ENCODE data around the gene MAPK8IP1.
A peak's percentile ranks its signal among the peaks of the same experiment; 100 is the strongest.
"Not testable (repeated sequence)": the region's sequence is repeated elsewhere in the genome, so short reads cannot be mapped to it uniquely, and the experiment has no call there.

The MAPK8IP1 gene

DNA sequence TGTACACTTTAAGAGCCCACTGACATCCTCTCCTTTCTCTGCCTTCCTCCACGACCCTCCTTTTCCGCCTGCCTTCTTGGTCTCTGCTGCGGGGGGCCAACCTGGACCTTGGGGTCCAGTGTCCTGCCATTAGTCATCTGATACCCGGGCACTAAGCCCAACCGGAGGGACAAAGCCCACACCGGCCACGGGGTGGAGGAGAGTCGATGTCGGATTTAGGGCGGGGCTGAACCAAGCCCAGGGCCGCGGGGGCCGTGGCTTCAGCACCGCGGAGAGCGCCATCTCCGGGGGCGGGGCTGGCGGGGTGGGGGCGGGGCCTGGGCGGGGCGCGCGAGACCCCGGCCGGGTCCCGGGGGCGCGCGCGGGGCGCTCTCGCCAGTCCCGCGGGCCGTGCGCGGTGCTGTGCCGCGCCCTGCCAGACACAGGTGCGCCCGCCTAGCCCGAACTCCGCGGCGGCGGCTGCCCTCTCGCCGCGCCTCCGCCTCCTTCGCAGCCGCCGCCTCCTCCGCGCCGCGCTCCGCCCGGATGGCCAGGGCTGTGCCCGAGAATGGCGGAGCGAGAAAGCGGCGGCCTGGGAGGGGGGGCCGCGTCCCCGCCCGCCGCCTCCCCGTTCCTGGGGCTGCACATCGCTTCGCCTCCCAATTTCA, at the start of gene MAPK8IP1:
TSS of gene MAPK8IP1 (plus strand) at position 378 of the 647 bp plus-strand sequence. CDS start at position 548, 170 bp downstream.
- peak; percentile 52 for DNase-seq

DNA sequence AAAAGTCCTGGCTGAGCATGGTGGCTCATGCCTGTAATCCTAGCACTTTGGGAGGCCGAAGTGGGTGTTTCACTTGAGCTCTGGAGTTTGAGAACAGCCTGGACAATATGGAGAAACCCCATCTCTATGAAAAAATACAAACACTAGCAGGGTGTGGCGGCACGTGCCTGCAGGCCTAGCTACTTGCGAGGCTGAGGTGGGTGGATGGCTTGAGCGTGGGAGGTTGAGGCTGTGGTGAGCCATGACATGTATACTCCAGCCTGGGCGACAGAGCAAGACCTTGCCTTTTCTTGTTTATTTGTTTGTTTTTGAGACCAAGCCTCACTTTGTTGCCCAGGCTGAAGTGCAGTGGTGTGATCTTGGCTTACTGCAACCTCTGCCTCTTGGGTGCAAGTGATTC, 46.2 kb upstream of the MAPK8IP1 start:
- DNase-seq = no peak

DNA sequence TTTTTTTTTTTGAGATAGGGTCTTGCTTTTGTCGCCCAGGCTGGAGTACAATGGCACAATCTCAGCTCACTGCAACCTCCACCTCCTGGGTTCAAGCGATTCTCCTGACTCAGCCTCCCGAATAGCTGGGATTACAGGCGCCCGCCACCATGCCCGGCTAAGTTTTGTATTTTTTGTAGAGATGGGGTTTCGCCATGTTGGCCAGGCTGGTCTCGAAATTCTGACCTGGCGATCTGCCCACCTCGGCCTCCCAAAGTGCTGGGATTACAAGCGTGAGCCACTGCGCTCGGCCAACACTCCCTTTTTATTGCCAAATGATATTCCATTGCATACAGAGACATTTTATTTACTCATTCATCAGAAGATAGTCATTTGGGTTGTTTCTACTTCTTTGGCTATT, 45.2 kb upstream of the MAPK8IP1 start:
- DNase-seq = not testable (repeated sequence)

DNA sequence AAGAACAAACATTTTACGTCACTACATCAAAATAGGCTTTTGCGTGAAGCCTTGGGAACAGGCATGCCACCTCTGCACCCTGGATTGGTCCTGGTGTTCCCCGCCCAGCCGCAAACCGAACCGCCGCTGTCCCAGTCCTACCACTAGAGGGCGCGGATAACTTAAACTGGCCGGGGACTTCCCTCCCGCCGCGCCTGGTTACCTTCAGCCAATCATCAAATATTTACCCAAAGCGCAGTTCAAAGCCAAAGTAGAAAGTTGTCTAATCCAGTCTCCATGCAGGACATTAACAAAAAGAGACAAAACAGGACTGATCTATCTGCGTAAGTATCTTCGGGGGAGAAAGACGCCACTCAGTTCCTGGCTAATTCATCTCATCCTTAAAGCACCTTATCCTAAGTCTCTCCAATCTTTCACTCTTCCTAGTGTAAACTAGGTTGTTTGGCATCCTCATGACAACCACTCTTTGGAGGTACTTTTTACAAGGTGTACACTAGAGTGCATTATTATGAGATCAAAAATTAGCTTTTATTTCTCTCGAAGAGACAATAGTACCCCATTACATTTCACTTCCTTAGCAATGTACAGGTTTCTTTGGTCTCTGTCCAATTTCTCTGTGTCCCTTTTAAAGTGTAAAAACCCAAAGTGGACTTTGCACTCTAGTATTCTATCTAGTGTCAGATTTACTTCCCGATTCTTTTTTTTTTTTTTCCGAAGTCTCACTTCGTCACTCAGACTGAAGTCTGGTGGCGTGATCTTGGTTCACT, 42.1 kb upstream of the MAPK8IP1 start:
- peak; percentile 90 for DNase-seq

DNA sequence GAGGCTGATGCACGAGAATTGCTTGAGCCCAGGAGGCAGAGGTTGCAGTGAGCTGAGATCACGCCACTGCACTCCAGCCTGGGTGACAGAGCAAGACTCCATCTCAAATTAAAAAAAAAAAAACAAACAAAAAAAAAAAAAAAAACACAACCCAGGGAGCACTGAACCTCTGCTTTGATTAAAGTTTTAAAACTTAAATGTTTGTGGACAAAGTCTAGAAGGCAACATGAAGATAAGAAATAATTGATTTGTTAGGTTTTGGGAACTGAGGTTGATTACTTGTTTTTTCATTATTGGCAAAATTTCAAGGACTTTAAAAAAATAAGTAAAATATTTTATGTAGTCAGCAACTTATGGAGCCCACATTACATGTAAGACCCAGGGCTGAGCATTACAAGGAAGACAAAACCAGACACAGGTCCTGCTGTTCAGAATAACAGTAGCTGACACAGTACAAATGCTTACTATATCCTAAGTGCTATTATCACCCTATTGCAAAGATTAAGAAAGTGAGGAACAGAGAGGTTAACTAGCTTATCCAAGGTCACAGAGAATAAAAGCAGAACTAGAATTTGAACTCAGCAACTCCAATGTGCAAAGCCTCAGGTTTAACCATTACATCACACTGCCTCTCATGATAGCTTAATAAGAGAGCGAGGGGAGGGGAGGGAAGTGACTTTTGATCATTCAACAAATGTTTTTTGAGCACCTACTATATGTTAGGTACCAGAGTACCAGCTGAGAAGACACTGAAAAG, 40.5 kb upstream of the MAPK8IP1 start:
- no peak for DNase-seq

DNA sequence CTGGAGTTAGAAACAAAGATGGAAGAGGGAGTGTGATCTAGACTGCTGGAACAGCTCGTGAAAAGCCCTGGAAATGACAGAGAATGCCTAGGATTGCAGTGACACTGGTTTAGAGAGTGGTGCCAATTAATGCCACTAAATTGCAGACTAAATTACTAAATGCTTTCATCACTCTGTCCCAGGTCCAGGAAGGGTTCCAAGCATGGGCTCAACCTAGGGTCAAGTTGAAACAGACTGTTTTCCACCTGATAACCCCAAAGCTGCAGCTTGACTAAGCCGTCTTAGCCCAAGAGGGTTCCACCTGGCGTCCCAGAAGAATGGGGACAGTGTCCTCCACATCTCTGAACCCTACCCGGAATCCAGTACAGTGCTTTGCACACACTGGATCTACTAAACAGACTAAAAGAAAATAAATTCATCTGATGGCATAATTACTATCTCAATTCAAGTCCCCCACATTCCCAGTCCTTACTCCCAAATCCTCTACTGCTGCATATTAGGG, 39.2 kb upstream of the MAPK8IP1 start:
- DNase-seq = no peak

DNA sequence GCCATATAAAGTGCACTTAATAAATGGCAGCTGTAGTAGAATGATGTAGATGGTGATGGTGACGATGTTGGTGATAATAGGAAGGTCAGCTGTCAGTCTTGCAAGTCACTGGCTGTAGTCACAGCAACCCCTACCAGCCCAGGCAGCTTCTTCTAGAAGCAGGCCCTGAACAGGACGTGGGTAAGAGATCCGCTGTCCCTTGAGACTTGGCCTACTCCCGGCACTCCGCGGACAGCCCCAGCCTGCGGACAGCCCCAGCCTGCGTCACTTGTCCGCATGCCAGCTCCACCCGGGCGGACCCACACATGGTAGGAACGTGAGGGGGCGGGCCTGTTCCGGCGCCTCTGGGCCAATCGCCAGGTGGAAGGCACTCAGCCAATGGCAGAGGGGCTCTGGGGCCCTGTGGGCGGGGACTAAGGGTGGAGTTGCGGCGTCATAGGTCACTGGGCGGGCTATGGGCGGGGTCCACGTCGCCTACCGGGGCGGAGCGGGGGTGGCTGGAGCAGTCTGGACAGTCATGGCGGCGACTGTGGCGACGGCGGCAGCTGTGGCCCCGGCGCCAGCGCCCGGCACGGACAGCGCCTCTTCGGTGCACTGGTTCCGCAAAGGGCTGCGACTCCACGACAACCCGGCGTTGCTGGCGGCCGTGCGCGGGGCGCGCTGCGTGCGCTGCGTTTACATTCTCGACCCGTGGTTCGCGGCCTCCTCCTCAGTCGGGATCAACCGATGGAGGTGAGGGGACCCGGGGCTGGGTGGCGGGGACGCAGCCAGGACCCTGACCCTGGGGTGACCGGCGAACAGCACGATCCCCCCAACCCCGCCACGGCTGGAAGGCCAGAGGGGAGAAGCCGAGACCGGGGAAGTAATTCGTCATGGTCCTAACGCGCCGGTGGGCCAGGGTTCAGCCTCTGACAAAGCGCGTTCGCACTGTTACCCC, 38.2 kb upstream of the MAPK8IP1 start, which contains the start of gene CRY2:
TSS of gene CRY2 (plus strand) at position 502 of the 937 bp plus-strand sequence. CDS start at position 518, 16 bp downstream.
- DNase-seq = peak; percentile 93

DNA sequence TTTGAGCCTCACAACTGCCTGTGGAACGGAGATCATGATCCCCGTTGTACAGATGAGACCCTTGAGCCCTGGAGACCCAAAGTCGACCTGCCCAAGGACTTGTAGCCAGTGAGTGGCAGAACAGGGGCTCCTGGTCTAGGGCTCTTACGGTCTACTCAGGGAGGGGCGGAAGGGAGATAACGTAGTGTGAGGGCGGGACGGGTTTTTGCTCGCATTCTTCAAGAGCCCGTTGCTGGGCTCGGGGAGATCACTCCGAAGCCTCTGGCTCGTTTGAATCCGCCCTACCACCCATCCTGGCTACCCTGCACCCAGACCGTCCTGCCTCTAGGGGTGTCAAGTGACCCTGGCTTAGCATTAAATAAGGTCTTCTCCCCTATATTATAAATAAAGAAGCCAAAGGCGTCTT, 37.5 kb upstream of the MAPK8IP1 start:
- DNase-seq = no peak

DNA sequence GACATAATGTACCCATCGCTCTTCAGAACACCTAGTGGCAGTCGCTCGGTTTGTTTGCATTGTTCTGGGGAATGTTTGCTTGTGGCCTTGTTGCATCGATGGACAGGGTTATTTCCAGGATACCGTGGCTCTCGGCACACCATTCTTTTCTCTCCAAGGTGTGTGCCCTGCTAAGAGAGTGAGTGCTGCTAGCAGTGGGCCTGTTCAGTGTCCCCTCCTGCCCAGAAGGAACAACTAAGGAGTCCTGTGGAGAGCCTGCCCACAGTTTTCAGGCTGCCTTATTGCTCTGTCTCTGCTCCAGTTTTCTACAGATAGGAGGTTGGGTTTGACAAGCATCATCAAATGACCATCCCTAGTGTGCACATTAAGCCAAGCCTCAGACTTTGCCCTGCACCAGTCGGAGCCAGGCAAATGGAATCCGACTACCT, 36.8 kb upstream of the MAPK8IP1 start:
- DNase-seq = no peak

DNA sequence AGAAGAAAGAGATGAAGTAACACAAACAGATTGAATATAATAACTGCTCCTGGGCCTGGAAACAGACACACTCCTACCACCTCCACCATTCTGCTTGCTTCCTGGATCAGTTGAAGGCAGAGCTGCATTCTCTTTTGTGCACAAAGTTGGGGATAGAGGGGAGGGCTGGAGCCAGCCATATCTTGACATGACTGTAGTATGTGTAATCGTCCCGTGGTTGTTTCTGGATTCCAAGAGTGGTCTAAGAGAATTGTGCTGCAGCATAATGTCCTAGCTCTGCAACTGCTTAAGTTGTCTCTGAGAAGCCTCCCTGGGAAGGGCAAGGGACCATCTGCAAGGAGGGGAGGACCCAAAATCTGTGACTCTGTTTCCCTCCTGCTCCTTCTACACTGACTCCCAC, 35.0 kb upstream of the MAPK8IP1 start:
- DNase-seq = no peak

DNA sequence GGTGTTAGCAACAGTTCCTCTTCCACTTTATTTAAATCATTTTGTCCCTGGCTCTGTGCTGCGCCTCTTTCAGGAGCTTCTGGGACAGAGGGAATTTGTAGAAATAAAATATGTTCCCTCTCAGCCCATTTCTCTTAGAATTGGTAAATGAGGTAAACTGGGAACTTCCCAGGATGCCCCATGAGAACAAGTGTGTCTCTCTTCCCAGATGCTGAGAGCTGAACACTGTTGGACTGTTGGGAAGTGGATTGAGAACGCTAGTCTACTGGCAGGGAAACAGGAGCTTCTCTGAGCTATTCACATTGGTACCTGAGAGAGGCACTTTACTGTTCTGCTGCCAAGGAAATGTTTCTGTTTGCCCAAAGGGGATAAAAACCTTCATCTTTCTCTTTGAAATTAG, 34.2 kb upstream of the MAPK8IP1 start:
- no peak for DNase-seq

DNA sequence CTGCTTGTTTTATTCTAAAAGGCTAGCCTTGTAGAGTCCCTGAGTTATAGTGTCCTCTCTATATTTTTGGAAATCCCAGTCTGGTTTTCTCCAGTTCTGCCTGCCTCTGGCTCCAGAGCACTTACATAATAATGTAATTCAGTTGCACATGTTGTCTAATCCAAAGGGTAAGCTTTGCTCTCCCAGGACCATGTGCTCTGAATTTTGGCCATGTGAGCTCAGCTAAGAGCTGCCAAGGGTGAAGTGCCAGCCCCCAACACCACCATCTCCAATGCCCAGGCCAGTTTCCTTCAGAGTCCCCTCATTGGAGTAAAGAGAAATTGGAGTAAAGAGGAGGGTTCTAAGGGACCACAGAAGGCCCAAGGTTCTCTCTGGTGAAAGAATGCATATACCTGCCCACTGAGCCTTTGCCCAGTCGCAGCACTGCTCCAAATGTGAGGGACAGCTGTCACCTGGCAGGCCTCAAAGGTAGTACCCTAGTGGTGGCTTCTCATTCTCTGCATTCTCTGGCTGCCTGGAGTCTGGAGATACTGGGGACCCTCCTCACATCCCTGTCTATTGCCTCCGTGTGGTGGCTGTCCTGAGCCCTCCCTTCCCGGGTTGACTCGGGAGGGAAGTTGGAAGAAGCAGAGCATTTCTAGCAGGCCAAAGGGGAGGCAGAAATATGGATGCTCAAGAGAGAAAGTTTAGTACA, 33.3 kb upstream of the MAPK8IP1 start:
- no peak for DNase-seq

DNA sequence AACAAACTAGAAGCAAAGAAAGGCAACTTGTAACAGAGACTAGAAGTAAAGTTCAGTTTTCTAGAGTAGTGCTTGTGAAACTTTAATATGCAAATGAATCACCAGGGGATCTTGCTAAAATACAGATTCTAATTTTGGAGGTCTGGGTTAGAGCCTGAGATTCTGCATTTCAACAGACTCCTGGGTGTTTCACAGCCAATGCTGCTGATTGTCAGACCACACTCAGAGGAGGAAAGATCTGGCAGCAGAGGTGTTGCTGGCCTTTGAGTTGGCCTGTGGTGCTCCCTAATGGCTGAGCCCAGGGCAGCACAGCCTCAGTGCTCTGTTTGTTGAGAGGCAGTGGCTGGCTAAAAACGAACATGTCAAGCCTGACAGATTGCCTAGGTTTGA, 32.7 kb upstream of the MAPK8IP1 start:
- DNase-seq = no peak

DNA sequence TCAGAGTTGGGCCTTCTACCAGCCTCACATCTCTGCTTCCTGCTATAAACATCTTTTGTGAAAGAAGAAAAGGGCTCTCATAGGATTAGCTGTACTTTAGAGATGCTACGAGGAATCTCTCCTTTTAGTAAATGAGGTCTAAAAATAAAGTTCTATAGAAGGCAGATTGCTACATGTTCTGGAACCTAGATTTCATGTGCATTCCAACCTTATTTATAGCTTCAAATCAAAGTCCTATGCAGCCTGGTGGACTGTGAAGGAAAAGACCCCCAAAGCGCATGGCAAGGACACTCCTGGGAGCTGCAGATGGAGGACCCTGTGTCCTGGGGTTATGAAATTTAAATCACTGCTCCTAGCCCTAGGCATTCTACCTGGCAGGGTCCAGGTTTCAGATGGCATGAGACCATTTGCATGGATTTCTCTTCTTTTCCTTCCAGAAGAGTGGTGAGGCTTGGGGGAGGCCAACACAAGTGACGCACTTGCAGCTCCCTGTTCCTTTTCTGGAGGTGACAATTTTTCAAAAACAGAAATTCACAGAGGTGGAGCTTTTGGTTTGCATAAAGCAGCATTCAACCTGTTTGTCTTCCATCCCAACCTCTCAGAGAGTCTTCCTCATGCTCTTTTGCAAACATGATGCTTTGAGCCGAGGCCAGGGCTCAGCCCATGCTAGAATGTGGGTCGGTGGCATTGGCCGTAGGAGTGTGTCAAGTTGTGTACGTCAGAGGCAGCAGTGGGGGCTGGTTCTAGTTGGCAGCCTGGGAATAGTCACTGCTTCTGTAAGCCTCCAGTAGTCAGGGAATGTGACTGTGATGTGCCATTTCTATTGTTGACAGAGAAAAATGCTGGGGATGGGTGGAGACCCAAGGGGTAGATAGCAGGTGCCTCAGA, 31.9 kb upstream of the MAPK8IP1 start:
- no peak for DNase-seq

DNA sequence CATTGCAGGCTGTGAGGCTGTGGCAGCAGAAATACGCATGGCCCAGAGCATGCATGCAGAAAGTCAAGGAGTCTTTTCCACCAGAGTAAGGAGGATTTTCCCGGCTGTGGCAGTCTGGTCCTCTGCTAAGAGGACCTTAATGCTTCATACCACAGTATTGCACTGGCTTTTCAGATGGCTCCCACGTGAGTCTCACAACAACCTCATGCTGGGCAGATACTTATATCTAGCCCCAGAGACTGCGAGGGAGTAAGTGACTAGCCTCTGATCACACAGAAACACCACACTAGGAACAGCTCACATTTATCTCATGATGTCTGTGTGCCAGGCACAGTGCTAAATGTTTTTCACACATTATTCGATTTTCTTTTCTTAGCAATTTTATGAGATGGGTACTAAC, 30.1 kb upstream of the MAPK8IP1 start:
- no peak for DNase-seq

DNA sequence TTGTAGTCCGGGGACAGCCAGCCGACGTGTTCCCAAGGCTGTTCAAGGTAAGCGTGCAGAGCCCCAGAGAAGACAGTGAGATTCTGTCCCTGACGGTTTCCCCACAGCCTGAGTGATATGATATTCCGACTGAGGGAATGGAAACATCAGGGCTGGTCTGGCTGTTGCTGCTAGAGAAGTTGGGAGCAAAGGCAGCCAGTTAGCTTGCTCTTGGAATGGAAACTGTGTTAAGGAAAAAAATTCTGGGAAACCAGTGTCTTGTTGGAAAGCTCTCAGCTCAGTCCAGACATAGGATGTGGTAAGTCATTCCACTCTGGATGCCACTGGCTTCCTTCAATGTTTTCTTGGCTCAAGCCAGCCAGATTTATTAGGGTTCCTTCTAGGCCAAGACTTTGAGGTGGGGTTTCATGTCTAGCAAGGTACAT, 29.4 kb upstream of the MAPK8IP1 start:
- DNase-seq = no peak

DNA sequence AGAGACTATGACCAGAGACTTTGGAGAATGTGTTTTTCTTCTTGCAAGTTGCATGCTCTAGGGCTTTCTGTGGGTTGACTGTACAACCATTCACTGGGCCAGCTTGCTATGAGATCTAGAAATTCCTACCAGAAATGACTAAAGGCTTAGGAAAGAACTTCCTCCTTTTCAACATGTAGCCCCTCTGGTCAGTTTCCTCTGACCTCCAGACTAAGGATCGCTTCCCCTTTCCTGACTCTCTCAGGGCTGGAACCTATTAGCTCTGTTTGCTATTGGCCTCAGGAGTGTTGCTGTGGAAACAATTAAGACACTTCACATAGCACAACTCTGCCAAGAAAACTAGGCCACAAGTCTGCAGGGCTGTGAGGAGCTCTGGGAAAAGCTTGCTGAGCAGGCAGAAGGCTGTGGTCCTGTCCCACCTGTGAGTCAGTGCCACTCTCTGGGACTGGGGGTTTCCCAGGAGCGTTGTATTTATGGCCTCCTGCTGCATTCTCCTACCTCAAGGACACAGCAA, 27.4 kb upstream of the MAPK8IP1 start:
- peak; percentile 50 for DNase-seq

DNA sequence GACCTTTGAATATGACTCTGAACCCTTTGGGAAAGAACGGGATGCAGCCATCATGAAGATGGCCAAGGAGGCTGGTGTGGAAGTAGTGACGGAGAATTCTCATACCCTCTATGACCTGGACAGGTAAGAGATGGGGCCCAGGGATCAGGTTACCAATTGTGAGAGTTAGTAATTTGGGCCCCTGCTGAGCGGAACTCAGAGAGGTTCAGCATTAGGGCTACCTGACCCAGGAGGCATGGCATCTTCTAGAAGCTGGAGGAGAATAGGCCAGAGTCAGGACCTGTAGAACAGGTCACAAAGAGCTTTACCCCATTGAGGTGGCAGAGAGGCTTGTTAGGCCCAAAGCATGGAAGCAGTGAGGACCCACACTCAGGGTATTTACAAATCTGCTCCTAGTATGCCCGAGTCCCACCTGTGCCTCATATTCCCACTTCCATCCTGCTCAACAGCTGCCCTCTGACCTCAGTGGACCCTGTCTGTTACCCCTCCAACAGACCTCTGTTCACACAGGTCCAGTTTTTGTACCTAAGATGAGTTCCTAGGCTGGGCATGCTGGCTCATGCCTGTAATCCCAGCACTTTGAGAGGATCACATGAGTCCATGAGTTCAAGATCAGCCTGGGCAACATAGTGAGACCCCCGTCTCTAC, 26.6 kb upstream of the MAPK8IP1 start:
- DNase-seq = no peak

DNA sequence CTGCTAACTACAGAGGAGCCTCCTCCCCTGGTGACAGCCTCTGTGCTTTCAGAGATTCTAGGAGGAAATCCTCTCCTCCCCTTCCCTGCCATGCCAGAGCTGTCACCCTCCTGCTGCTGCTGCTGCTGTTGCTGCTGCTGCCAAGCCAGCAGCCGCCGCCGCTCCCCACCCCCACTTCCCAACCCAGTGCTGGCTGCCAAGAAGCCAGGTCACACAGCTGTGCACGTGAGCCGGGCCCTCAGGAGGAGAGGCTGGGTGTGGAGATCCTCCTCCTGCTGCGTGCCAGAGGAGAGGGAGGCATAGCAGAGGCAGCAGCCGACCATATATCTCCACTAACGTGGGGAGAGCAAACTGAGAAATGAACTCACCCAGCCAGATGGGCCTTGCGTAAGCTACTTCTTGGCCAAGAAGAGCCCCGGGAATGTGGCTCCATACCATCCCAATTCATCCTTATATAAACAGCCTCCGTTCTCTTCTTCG, 25.8 kb upstream of the MAPK8IP1 start:
- DNase-seq = peak; percentile 94

DNA sequence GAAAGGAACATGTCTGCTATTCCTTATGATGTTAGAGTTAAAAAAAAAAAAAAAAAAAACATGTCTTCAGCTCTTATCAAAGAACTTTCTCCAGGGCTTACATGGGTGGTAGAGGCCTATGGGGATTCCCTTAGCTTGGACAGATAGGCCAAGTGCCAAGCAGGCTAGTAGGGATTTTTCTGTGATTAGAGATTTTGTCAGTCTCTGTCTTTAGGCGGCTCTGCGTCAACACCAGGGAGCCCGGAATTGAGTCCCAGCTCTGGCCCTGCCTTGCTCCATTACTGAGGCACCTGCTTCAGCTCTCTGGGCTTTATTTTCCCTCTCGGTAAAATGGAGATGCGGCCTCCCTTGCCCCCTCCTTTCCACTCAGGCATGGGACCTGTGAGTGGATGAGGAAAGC, 25.1 kb upstream of the MAPK8IP1 start:
- DNase-seq = no peak

Data from NCI-H2029 (cell line).